Vagina (tissue), 2 donors: ENCODE measurements around the gene GABBR2. TPM values are rescaled to one million over a fixed set of nuclear protein-coding genes. Genes with fewer than 3 reads are reported as not detected.

Source experiments
- DNase-seq, 2 donors: peaks; one replicate each; pipeline ENCODE4 v3.0.0-alpha.2; 2017; ENCODE audit errors: extremely low spot score in 2 of 2
- H3K27ac ChIP-seq: fragments of 200-600 bp; sonication (generic); one replicate; pipeline ENCODE4 v1.5.1; 2019
- H3K27me3 ChIP-seq: fragments of 200-600 bp; sonication (generic); one replicate; pipeline ENCODE4 v1.5.1; 2019
- H3K36me3 ChIP-seq, 2 donors: fragments of 200-600 bp; sonication (generic); one replicate each; pipeline ENCODE4 v1.5.1; 2017 to 2019
- H3K4me1 ChIP-seq: fragments of 200-600 bp; sonication (generic); one replicate; pipeline ENCODE4 v1.5.1; 2019
- H3K4me3 ChIP-seq, 2 donors: fragments of 200-600 bp; sonication (generic); 1 replicate in 1 of 2; 2 replicates in 1 of 2; pipeline ENCODE4 v1.5.1; 2016 to 2019
- H3K9me3 ChIP-seq: fragments of 200-600 bp; sonication (generic); one replicate; pipeline ENCODE4 v1.5.1; 2019
- POLR2A ChIP-seq, 2 donors: fragments of 450-650 bp; IDR thresholded peaks; one replicate each; pipeline ENCODE4 v1.6.1; 2017; ENCODE audit warnings: antibody characterized with exemption in 2 of 2, mild to moderate bottlenecking in 2 of 2, moderate library complexity in 2 of 2
- POLR2AphosphoS5 ChIP-seq, 2 donors: sonication (generic); formaldehyde crosslinking; IDR thresholded peaks; one replicate each; pipeline ENCODE4 v1.9.0; 2017; ENCODE audit warnings: antibody characterized with exemption in 2 of 2, mild to moderate bottlenecking in 2 of 2, low read depth in 1 of 2; ENCODE audit not compliant: insufficient read depth in 1 of 2
- intact Hi-C: fragments of 100-400 bp; cut with DNase I; formaldehyde crosslinking; loops from one replicate; pipeline ENCODE4 v1.15.1; 2023
- total RNA-seq: library from RNA; depleted of rRNA; stranded (reverse); fragments of >200 nt; gene quantifications from one replicate; pipeline ENCODE4 v1.2.3, GENCODE V29; 2016
- TF ChIP-seq, protein P1 (sequence below), 3 experiments: fragments of 450-650 bp in 2 of 3; fragments of 200-600 bp in 1 of 3; sonication (generic) in 1 of 3; IDR thresholded peaks; one replicate each; pipeline ENCODE4 v1.5.1; 2017 to 2019; ENCODE audit warnings: antibody characterized with exemption in 3 of 3, mild to moderate bottlenecking in 2 of 3, moderate library complexity in 2 of 3

GABBR2 gene
- total RNA-seq, 1 donor from 2014 or later = not detected

DNA sequence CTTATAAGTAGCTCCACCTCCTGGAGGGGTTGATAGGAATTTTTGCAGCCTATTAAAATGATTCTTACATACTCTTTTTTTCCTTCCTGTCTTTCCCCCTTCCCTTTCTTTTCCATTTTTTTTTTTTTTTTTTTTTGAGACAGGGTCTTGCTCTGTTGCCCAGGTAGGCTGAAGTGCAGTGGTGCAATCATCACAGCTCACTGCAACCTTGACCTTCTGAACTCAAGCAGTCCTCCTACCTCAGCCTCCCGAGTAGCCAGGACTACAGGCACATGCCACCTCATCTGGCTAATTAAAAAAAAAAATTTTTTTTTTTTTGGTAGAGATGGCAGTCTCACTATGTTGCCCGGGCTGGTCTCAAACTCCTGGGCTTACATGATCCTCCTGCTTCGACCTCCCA lies 448.9 kb downstream of the GABBR2 start:
- Histone ChIP-seq H3K27me3 (no peaks in the 10 kb centered on the region), H3K9me3 (no peaks in the 10 kb centered on the region), H3K4me1 (peaks cover 10% of the 10 kb centered on the region), H3K36me3 (no peaks in the 10 kb centered on the region), H3K27ac (no peak overlapping the region), H3K4me3 (no peak overlapping the region)
- DNase-seq = no peak
- intact Hi-C loops = no loop called here
- TF ChIP-seq POLR2A (IDR thresholded peaks at IDR 0.05) (no peak), POLR2AphosphoS5 (IDR thresholded peaks at IDR 0.05; ENCODE audit: insufficient read depth in 1 of 2, low read depth in 1 of 2) (no peak)
- TF ChIP-seq, protein P1, sequence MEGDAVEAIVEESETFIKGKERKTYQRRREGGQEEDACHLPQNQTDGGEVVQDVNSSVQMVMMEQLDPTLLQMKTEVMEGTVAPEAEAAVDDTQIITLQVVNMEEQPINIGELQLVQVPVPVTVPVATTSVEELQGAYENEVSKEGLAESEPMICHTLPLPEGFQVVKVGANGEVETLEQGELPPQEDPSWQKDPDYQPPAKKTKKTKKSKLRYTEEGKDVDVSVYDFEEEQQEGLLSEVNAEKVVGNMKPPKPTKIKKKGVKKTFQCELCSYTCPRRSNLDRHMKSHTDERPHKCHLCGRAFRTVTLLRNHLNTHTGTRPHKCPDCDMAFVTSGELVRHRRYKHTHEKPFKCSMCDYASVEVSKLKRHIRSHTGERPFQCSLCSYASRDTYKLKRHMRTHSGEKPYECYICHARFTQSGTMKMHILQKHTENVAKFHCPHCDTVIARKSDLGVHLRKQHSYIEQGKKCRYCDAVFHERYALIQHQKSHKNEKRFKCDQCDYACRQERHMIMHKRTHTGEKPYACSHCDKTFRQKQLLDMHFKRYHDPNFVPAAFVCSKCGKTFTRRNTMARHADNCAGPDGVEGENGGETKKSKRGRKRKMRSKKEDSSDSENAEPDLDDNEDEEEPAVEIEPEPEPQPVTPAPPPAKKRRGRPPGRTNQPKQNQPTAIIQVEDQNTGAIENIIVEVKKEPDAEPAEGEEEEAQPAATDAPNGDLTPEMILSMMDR (IDR thresholded peaks at IDR 0.05) = no peak

- peak overlapping the region; percentile 93 for H3K27ac ChIP-seq
- DNase-seq = no peak
- peaks cover 38% of the 10 kb centered on the region for H3K4me1 ChIP-seq
- intact Hi-C loops = no loop called here
- no peaks in the 10 kb centered on the region for H3K9me3 ChIP-seq
- no peaks in the 10 kb centered on the region for H3K36me3 ChIP-seq
- H3K4me3 ChIP-seq = peak overlapping the region; percentile 82 to 87
- TF ChIP-seq, protein P1 (IDR thresholded peaks at IDR 0.05) = no peak
- TF ChIP-seq POLR2A (IDR thresholded peaks at IDR 0.05) = no peak
- no peak for TF ChIP-seq POLR2AphosphoS5 (IDR thresholded peaks at IDR 0.05; ENCODE audit: insufficient read depth in 1 of 2, low read depth in 1 of 2)
- no peaks in the 10 kb centered on the region for H3K27me3 ChIP-seq
These were observed 452.0 kb downstream of the GABBR2 start for GRCh38 chr9:98256756-98257155.

- peak in 1 of 2 donors; percentile 94 for DNase-seq
- H3K9me3 ChIP-seq = no peaks in the 10 kb centered on the region
- H3K4me3 ChIP-seq = peak within 1 kb of the TSS; percentile 82 to 87
- H3K27ac ChIP-seq = peak within 1 kb of the TSS; percentile 93
- no peaks in the 10 kb centered on the region for H3K27me3 ChIP-seq
- H3K4me1 ChIP-seq = peaks cover 47% of the 10 kb centered on the region
- no peak for TF ChIP-seq POLR2A (IDR thresholded peaks at IDR 0.05)
- TF ChIP-seq, protein P1 (IDR thresholded peaks at IDR 0.05) = peak in 1 of 3 experiments; percentile 27
- TF ChIP-seq POLR2AphosphoS5 (IDR thresholded peaks at IDR 0.05; ENCODE audit: insufficient read depth in 1 of 2, low read depth in 1 of 2) = peak; percentile 89 to 95
- no peaks in the 10 kb centered on the region for H3K36me3 ChIP-seq
- intact Hi-C loops = no loop called here
These were observed 453.0 kb downstream of the GABBR2 start, which contains the start of gene TBC1D2 for GRCh38 chr9:98255578-98256296. TBC1D2 (minus strand) TSS chr9:98255649; CDS start chr9:98255541, 108 bp downstream.

GRCh38 chr9:98255061-98255577 lies 453.6 kb downstream of the GABBR2 start:
- DNase-seq = peak in 1 of 2 donors; percentile 89
- Histone ChIP-seq H3K4me3 (peak overlapping the region; percentile 82 to 87), H3K27ac (peak overlapping the region; percentile 93), H3K4me1 (peaks cover 53% of the 10 kb centered on the region), H3K27me3 (no peaks in the 10 kb centered on the region), H3K36me3 (no peaks in the 10 kb centered on the region), H3K9me3 (no peaks in the 10 kb centered on the region)
- intact Hi-C loops = no loop called here
- TF ChIP-seq POLR2AphosphoS5 (IDR thresholded peaks at IDR 0.05; ENCODE audit: insufficient read depth in 1 of 2, low read depth in 1 of 2) = no peak
- TF ChIP-seq, protein P1 (IDR thresholded peaks at IDR 0.05) = no peak
- TF ChIP-seq POLR2A (IDR thresholded peaks at IDR 0.05) = no peak
